ENCODE measurements around the gene NOS1AP. TPM values are rescaled to one million over a fixed set of nuclear protein-coding genes. Genes with fewer than 3 reads are reported as not detected.

The NOS1AP gene
- total and polyA plus RNA-seq, 8 donors = 0.25 to 13.8 (median 6.2) TPM

GRCh38 chr1:162110910-162111309 is 41.4 kb downstream of the NOS1AP start:
- Histone ChIP-seq H3K4me1 (peaks cover 0 to 8% (median 0%) of the 10 kb centered on the region in 4 donors), H3K27me3 (no peaks in the 10 kb centered on the region), H3K27ac (no peak overlapping the region), H3K9me3 (peaks cover 0 to 4% (median 0%) of the 10 kb centered on the region in 4 donors), H3K4me3 (no peak overlapping the region), H3K36me3 (no peaks in the 10 kb centered on the region)
- DNase-seq = no peak
- intact Hi-C loops (cut with DNase I; ENCODE audit: low total_unique reads) = no loop called here
- TF ChIP-seq CTCF (IDR thresholded peaks at IDR 0.05) = no peak
- no peak for TF ChIP-seq POLR2A (IDR thresholded peaks at IDR 0.05)
- no peak for TF ChIP-seq POLR2AphosphoS5 (IDR thresholded peaks at IDR 0.05)
- TF ChIP-seq EP300 (IDR thresholded peaks at IDR 0.05) = no peak

GRCh38 chr1:162111572-162111971 is 42.1 kb downstream of the NOS1AP start:
- no peaks in the 10 kb centered on the region for H3K36me3 ChIP-seq
- H3K4me3 ChIP-seq = no peak overlapping the region
- no peak for DNase-seq
- intact Hi-C loops (cut with DNase I; ENCODE audit: low total_unique reads) = no loop called here
- H3K27me3 ChIP-seq = no peaks in the 10 kb centered on the region
- TF ChIP-seq EP300 (IDR thresholded peaks at IDR 0.05) = no peak
- TF ChIP-seq CTCF (IDR thresholded peaks at IDR 0.05) = no peak
- TF ChIP-seq POLR2A (IDR thresholded peaks at IDR 0.05) = no peak
- no peak for TF ChIP-seq POLR2AphosphoS5 (IDR thresholded peaks at IDR 0.05)
- H3K9me3 ChIP-seq = peaks cover 0 to 4% (median 0%) of the 10 kb centered on the region in 4 donors
- peaks cover 0 to 11% (median 0%) of the 10 kb centered on the region in 4 donors for H3K4me1 ChIP-seq
- peak overlapping the region in 1 of 5 donors; percentile 9 for H3K27ac ChIP-seq
- WGBS, 5 donors = 74 to 91% (median 86%) methylated on average over 4 of the region's 4 CpGs

GRCh38 chr1:162113419-162113818 is 43.9 kb downstream of the NOS1AP start:
- no peaks in the 10 kb centered on the region for H3K27me3 ChIP-seq
- intact Hi-C loops (cut with DNase I; ENCODE audit: low total_unique reads) = no loop called here
- TF ChIP-seq EP300 (IDR thresholded peaks at IDR 0.05) (no peak), CTCF (IDR thresholded peaks at IDR 0.05) (no peak), POLR2AphosphoS5 (IDR thresholded peaks at IDR 0.05) (no peak), POLR2A (IDR thresholded peaks at IDR 0.05) (no peak)
- H3K27ac ChIP-seq = no peak overlapping the region
- WGBS, 5 donors = 66 to 91% (median 72%) methylated on average over 6 of the region's 6 CpGs
- H3K36me3 ChIP-seq = no peaks in the 10 kb centered on the region
- no peak overlapping the region for H3K4me3 ChIP-seq
- H3K9me3 ChIP-seq = peaks cover 0 to 4% (median 0%) of the 10 kb centered on the region in 4 donors
- H3K4me1 ChIP-seq = peaks cover 0 to 21% (median 0%) of the 10 kb centered on the region in 4 donors
- DNase-seq = no peak

GRCh38 chr1:162117039-162117774 is 47.7 kb downstream of the NOS1AP start:
- intact Hi-C loops (cut with DNase I; ENCODE audit: low total_unique reads) = no loop called here
- Histone ChIP-seq H3K4me1 (peaks cover 0 to 13% (median 0%) of the 10 kb centered on the region in 4 donors), H3K27ac (no peak overlapping the region), H3K36me3 (no peaks in the 10 kb centered on the region), H3K27me3 (no peaks in the 10 kb centered on the region), H3K4me3 (no peak overlapping the region), H3K9me3 (no peaks in the 10 kb centered on the region)
- WGBS, 5 donors = 57 to 79% (median 70%) methylated on average over 3 of the region's 3 CpGs
- TF ChIP-seq POLR2AphosphoS5 (IDR thresholded peaks at IDR 0.05) (no peak), CTCF (IDR thresholded peaks at IDR 0.05) (no peak), EP300 (IDR thresholded peaks at IDR 0.05) (no peak), POLR2A (IDR thresholded peaks at IDR 0.05) (no peak)
- no peak for DNase-seq

Measured in stomach (tissue), 9 donors.